Loucy (cell line): Measurements from ENCODE around the gene NUFIP2.

Source experiments
- CTCF ChIP-seq: fragments of 200-600 bp; sonication (generic); conservative IDR thresholded peaks from 2 replicates; pipeline ENCODE4 v1.5.1; 2014; ENCODE audit warnings: mild to moderate bottlenecking, antibody characterized with exemption, low read length
- EZH2phosphoT487 ChIP-seq: fragments of 200-600 bp; IDR thresholded peaks from 2 replicates; pipeline ENCODE4 v1.6.1; 2018; ENCODE audit warnings: antibody characterized with exemption, mild to moderate bottlenecking, moderate library complexity, borderline replicate concordance

- TF ChIP-seq CTCF (no peak), EZH2phosphoT487 (no peak)
These were observed 15.3 kb downstream of the NUFIP2 start for GRCh38 chr17:29278692-29279091.
